ENCODE results near the gene RHOH. TPM values are rescaled to one million over a fixed set of nuclear protein-coding genes. Genes with fewer than 3 reads are reported as not detected.
"Not testable (repeated sequence)": the region's sequence is repeated elsewhere in the genome, so short reads cannot be mapped to it uniquely, and the experiment has no call there.

Gene RHOH
- 0.24 TPM in 1 of 2 replicates, not detected in the other for total RNA-seq (2014; rRNA removed; shearing (Covaris generic); ENCODE audit: low replicate concordance)

GRCh38 chr4:40196724-40197281 lies at the start of gene RHOH:
RHOH (plus strand) TSS chr4:40197031; CDS start chr4:40243387, 46,356 bp downstream.
- no peak for DNase-seq (ENCODE audit: low read depth)
- in situ Hi-C loops (cut with HindIII; ENCODE audit: low pct_unique_long_range_greater_than_20kb, low sequenced_read_pairs): no loop called here

- in situ Hi-C loops (cut with HindIII; ENCODE audit: low pct_unique_long_range_greater_than_20kb, low sequenced_read_pairs); DNase-seq (ENCODE audit: low read depth): not testable (repeated sequence)
Measured at GRCh38 chr4:40147490-40147889, 49.3 kb upstream of the RHOH start.

GRCh38 chr4:40149960-40150385 lies 46.9 kb upstream of the RHOH start:
- in situ Hi-C loops (cut with HindIII; ENCODE audit: low pct_unique_long_range_greater_than_20kb, low sequenced_read_pairs): no loop called here
- peak; percentile 61 for DNase-seq (ENCODE audit: low read depth)

GRCh38 chr4:40150932-40151331 lies 45.9 kb upstream of the RHOH start:
- in situ Hi-C loops (cut with HindIII; ENCODE audit: low pct_unique_long_range_greater_than_20kb, low sequenced_read_pairs): no loop called here

GRCh38 chr4:40152637-40153036 lies 44.2 kb upstream of the RHOH start:
- in situ Hi-C loops (cut with HindIII; ENCODE audit: low pct_unique_long_range_greater_than_20kb, low sequenced_read_pairs): no loop called here
- DNase-seq (ENCODE audit: low read depth): no peak

More at GRCh38 chr4:40150932-40151331, 45.9 kb upstream of the RHOH start:
- DNase-seq (ENCODE audit: low read depth): no peak

GRCh38 chr4:40157436-40157835 lies 39.4 kb upstream of the RHOH start:
- DNase-seq (ENCODE audit: low read depth): no peak
- in situ Hi-C loops (cut with HindIII; ENCODE audit: low pct_unique_long_range_greater_than_20kb, low sequenced_read_pairs): no loop called here

GRCh38 chr4:40160258-40160657 lies 36.6 kb upstream of the RHOH start:
- no peak for DNase-seq (ENCODE audit: low read depth)
- in situ Hi-C loops (cut with HindIII; ENCODE audit: low pct_unique_long_range_greater_than_20kb, low sequenced_read_pairs): no loop called here

GRCh38 chr4:40164459-40164858 lies 32.4 kb upstream of the RHOH start:
- no peak for DNase-seq (ENCODE audit: low read depth)
- in situ Hi-C loops (cut with HindIII; ENCODE audit: low pct_unique_long_range_greater_than_20kb, low sequenced_read_pairs): no loop called here

- in situ Hi-C loops (cut with HindIII; ENCODE audit: low pct_unique_long_range_greater_than_20kb, low sequenced_read_pairs): no loop called here
- DNase-seq (ENCODE audit: low read depth): no peak
Measured at GRCh38 chr4:40165916-40166315, 30.9 kb upstream of the RHOH start.

GRCh38 chr4:40168070-40168469 lies 28.8 kb upstream of the RHOH start:
- no peak for DNase-seq (ENCODE audit: low read depth)
- in situ Hi-C loops (cut with HindIII; ENCODE audit: low pct_unique_long_range_greater_than_20kb, low sequenced_read_pairs): no loop called here

- in situ Hi-C loops (cut with HindIII; ENCODE audit: low pct_unique_long_range_greater_than_20kb, low sequenced_read_pairs): no loop called here
- no peak for DNase-seq (ENCODE audit: low read depth)
Measured at GRCh38 chr4:40170588-40170987, 26.2 kb upstream of the RHOH start.

- in situ Hi-C loops (cut with HindIII; ENCODE audit: low pct_unique_long_range_greater_than_20kb, low sequenced_read_pairs): no loop called here
- no peak for DNase-seq (ENCODE audit: low read depth)
Measured at GRCh38 chr4:40173470-40173875, 23.4 kb upstream of the RHOH start.

- in situ Hi-C loops (cut with HindIII; ENCODE audit: low pct_unique_long_range_greater_than_20kb, low sequenced_read_pairs): no loop called here
- DNase-seq (ENCODE audit: low read depth): no peak
Measured at GRCh38 chr4:40176602-40177001, 20.2 kb upstream of the RHOH start.

GRCh38 chr4:40177591-40177990 lies 19.2 kb upstream of the RHOH start:
- no peak for DNase-seq (ENCODE audit: low read depth)
- in situ Hi-C loops (cut with HindIII; ENCODE audit: low pct_unique_long_range_greater_than_20kb, low sequenced_read_pairs): no loop called here

- DNase-seq (ENCODE audit: low read depth): no peak
- in situ Hi-C loops (cut with HindIII; ENCODE audit: low pct_unique_long_range_greater_than_20kb, low sequenced_read_pairs): no loop called here
Measured at GRCh38 chr4:40178672-40179071, 18.2 kb upstream of the RHOH start.

GRCh38 chr4:40179360-40179759 lies 17.5 kb upstream of the RHOH start:
- in situ Hi-C loops (cut with HindIII; ENCODE audit: low pct_unique_long_range_greater_than_20kb, low sequenced_read_pairs): no loop called here
- DNase-seq (ENCODE audit: low read depth): no peak

GRCh38 chr4:40180356-40180755 lies 16.5 kb upstream of the RHOH start:
- in situ Hi-C loops (cut with HindIII; ENCODE audit: low pct_unique_long_range_greater_than_20kb, low sequenced_read_pairs): no loop called here
- peak; percentile 8 for DNase-seq (ENCODE audit: low read depth)

- no peak for DNase-seq (ENCODE audit: low read depth)
- in situ Hi-C loops (cut with HindIII; ENCODE audit: low pct_unique_long_range_greater_than_20kb, low sequenced_read_pairs): no loop called here
Measured at GRCh38 chr4:40182001-40182400, 14.8 kb upstream of the RHOH start.

- in situ Hi-C loops (cut with HindIII; ENCODE audit: low pct_unique_long_range_greater_than_20kb, low sequenced_read_pairs): no loop called here
- DNase-seq (ENCODE audit: low read depth): no peak
Measured at GRCh38 chr4:40182954-40183353, 13.9 kb upstream of the RHOH start.

- in situ Hi-C loops (cut with HindIII; ENCODE audit: low pct_unique_long_range_greater_than_20kb, low sequenced_read_pairs): no loop called here
- DNase-seq (ENCODE audit: low read depth): no peak
Measured at GRCh38 chr4:40183615-40184411, 13.0 kb upstream of the RHOH start.
